22Rv1 (cell line): Measurements from ENCODE around the gene PGLYRP1.

ENCODE experiments used
- CTCF ChIP-seq: fragments of 450-650 bp; IDR thresholded peaks from 2 replicates; pipeline ENCODE4 v1.5.1; 2017; ENCODE audit warnings: mild to moderate bottlenecking
- ZFX ChIP-seq: fragments of 450-650 bp; IDR thresholded peaks from 2 replicates; pipeline ENCODE4 v1.6.1; 2017; ENCODE audit warnings: antibody characterized with exemption, borderline replicate concordance

- peak; percentile 88 for TF ChIP-seq CTCF
- TF ChIP-seq ZFX, result no peak
Measured at GRCh38 chr19:46009530-46010510, 13.0 kb downstream of the PGLYRP1 start.
